ENCODE data around the gene OBSCN.
"Not testable (repeated sequence)": the region's sequence is repeated elsewhere in the genome, so short reads cannot be mapped to it uniquely, and the experiment has no call there.

OBSCN gene

GRCh38 chr1:228212966-228213844, 5.4 kb downstream of the OBSCN start:
- DNase-seq, result peak; percentile 85

- no peak for DNase-seq
These were observed 6.3 kb downstream of the OBSCN start for GRCh38 chr1:228213917-228214808.

GRCh38 chr1:228214921-228215662, 7.2 kb downstream of the OBSCN start:
- no peak for DNase-seq

- no peak for DNase-seq
These were observed 7.8 kb downstream of the OBSCN start for GRCh38 chr1:228215663-228216116.

- no peak for DNase-seq
These were observed 8.8 kb downstream of the OBSCN start for GRCh38 chr1:228216371-228217320.

- no peak for DNase-seq
These were observed 9.9 kb downstream of the OBSCN start for GRCh38 chr1:228217551-228218344.

GRCh38 chr1:228218513-228219244, 10.8 kb downstream of the OBSCN start:
- DNase-seq, result no peak

GRCh38 chr1:228219245-228219961, 11.6 kb downstream of the OBSCN start:
- no peak for DNase-seq

- DNase-seq, result no peak
These were observed 12.3 kb downstream of the OBSCN start for GRCh38 chr1:228219962-228220780.

GRCh38 chr1:228221097-228221496, 13.3 kb downstream of the OBSCN start:
- not testable (repeated sequence) for DNase-seq

- DNase-seq, result no peak
These were observed 14.7 kb downstream of the OBSCN start for GRCh38 chr1:228222548-228222947.

GRCh38 chr1:228224198-228225164, 16.6 kb downstream of the OBSCN start:
- DNase-seq, result no peak

GRCh38 chr1:228225165-228225710, 17.4 kb downstream of the OBSCN start:
- no peak for DNase-seq

- no peak for DNase-seq
These were observed 17.9 kb downstream of the OBSCN start for GRCh38 chr1:228225740-228226139.

- DNase-seq, result no peak
These were observed 18.5 kb downstream of the OBSCN start for GRCh38 chr1:228226141-228226874.
